DND-41 (cell line): ENCODE data around the gene FAM20C.

Source experiments
- ATAC-seq: fragments of 200-7000 bp; cut with Tn5 transposase; 3 replicates; pipeline ENCODE4 v1.9.1; 2021; ENCODE audit warnings: low read depth; ENCODE audit not compliant: insufficient read depth
- DNase-seq: peaks from one replicate; pipeline ENCODE4 v3.0.0-alpha.2; 2020
- H2AFZ ChIP-seq: 2 replicates; pipeline ENCODE4 v1.6.0; 2012; ENCODE audit warnings: low read depth, low read length
- H3K27ac ChIP-seq: 2 replicates; pipeline ENCODE4 v1.5.1; 2012; ENCODE audit warnings: low read length, inconsistent platforms
- H3K27me3 ChIP-seq: fragments of 200-600 bp; sonication (generic); 2 replicates; pipeline ENCODE4 v1.6.0; 2012; ENCODE audit warnings: low read length, mild to moderate bottlenecking, inconsistent platforms; ENCODE audit not compliant: insufficient read depth, poor library complexity
- H3K36me3 ChIP-seq: 2 replicates; pipeline ENCODE4 v1.5.1; 2012; ENCODE audit warnings: low read length, inconsistent platforms; ENCODE audit not compliant: insufficient read depth
- H3K4me1 ChIP-seq: 2 replicates; pipeline ENCODE4 v1.5.1; 2012; ENCODE audit warnings: mild to moderate bottlenecking, low read length; ENCODE audit not compliant: insufficient read depth
- H3K4me2 ChIP-seq: 2 replicates; pipeline ENCODE4 v1.6.0; 2012; ENCODE audit warnings: mild to moderate bottlenecking, moderate library complexity, low read length, inconsistent platforms; ENCODE audit not compliant: insufficient read depth
- H3K4me3 ChIP-seq, 2 experiments: fragments of 200-600 bp in 1 of 2; shearing (Covaris generic) in 1 of 2; 2 replicates each; pipeline ENCODE4 v1.5.1; 2012 to 2016; ENCODE audit warnings: inconsistent platforms in 2 of 2, low read length in 2 of 2, mild to moderate bottlenecking in 2 of 2, low read depth in 1 of 2, moderate library complexity in 1 of 2
- H3K79me2 ChIP-seq: 2 replicates; pipeline ENCODE4 v1.6.0; 2012; ENCODE audit warnings: low read length, inconsistent platforms; ENCODE audit not compliant: insufficient read depth
- H3K9ac ChIP-seq: 2 replicates; pipeline ENCODE4 v1.6.0; 2012; ENCODE audit warnings: low read depth, mild to moderate bottlenecking, inconsistent platforms, low read length, moderate library complexity
- H3K9me3 ChIP-seq: 2 replicates; pipeline ENCODE4 v1.5.1; 2012; ENCODE audit warnings: low read length, moderate library complexity, mild to moderate bottlenecking, inconsistent platforms; ENCODE audit not compliant: insufficient read depth, severe bottlenecking
- H4K20me1 ChIP-seq: 2 replicates; pipeline ENCODE4 v1.6.0; 2012; ENCODE audit warnings: low read length; ENCODE audit not compliant: insufficient read depth
- CTCF ChIP-seq: IDR thresholded peaks from 2 replicates; pipeline ENCODE4 v1.5.1; 2012; ENCODE audit warnings: borderline replicate concordance, low read length, moderate library complexity, mild to moderate bottlenecking; ENCODE audit not compliant: poor library complexity, severe bottlenecking; ENCODE audit errors: extremely low read depth
- EZH2 ChIP-seq: IDR thresholded peaks from 3 replicates; pipeline ENCODE4 v1.6.1; 2012; ENCODE audit warnings: borderline replicate concordance, low read depth, mild to moderate bottlenecking, moderate library complexity, low read length, inconsistent platforms; ENCODE audit not compliant: severe bottlenecking

FAM20C gene

GRCh38 chr7:191981-192649 is at the start of gene FAM20C:
Gene FAM20C (plus strand): TSS chr7:192571. CDS start chr7:193200, 629 bp downstream.
- Histone ChIP-seq H3K4me1 (no peaks in the 10 kb centered on the region), H3K4me2 (no peak within 1 kb of the TSS), H3K4me3 (no peak within 1 kb of the TSS), H3K27me3 (peaks cover 9% of the 10 kb centered on the region), H3K79me2 (no peaks in the 10 kb centered on the region), H3K9me3 (no peaks in the 10 kb centered on the region), H3K9ac (no peak within 1 kb of the TSS), H4K20me1 (no peaks in the 10 kb centered on the region; the same call in 1 of the 2 replicates), H2AFZ (no peak within 1 kb of the TSS), H3K36me3 (no peaks in the 10 kb centered on the region), H3K27ac (no peak within 1 kb of the TSS)
- ATAC-seq (peak; percentile 49; the same call in 1 of the 3 replicates), DNase-seq (no peak)
- TF ChIP-seq CTCF = no peak
- TF ChIP-seq EZH2 = no peak

GRCh38 chr7:143145-143751 is 49.1 kb upstream of the FAM20C start:
- DNase-seq = no peak
- Histone ChIP-seq H3K9ac (no peak overlapping the region), H4K20me1 (0 out of 2 replicates have a peak, but pooled peaks cover 4% of the 10 kb centered on the region), H3K27ac (no peak overlapping the region), H3K27me3 (peaks cover 13% of the 10 kb centered on the region), H3K79me2 (no peaks in the 10 kb centered on the region), H3K4me1 (no peaks in the 10 kb centered on the region), H3K4me2 (no peak overlapping the region), H2AFZ (no peak overlapping the region), H3K36me3 (no peaks in the 10 kb centered on the region), H3K9me3 (no peaks in the 10 kb centered on the region), H3K4me3 (no peak overlapping the region)
- no peak for ATAC-seq
- no peak for TF ChIP-seq EZH2
- TF ChIP-seq CTCF = no peak

DNA sequence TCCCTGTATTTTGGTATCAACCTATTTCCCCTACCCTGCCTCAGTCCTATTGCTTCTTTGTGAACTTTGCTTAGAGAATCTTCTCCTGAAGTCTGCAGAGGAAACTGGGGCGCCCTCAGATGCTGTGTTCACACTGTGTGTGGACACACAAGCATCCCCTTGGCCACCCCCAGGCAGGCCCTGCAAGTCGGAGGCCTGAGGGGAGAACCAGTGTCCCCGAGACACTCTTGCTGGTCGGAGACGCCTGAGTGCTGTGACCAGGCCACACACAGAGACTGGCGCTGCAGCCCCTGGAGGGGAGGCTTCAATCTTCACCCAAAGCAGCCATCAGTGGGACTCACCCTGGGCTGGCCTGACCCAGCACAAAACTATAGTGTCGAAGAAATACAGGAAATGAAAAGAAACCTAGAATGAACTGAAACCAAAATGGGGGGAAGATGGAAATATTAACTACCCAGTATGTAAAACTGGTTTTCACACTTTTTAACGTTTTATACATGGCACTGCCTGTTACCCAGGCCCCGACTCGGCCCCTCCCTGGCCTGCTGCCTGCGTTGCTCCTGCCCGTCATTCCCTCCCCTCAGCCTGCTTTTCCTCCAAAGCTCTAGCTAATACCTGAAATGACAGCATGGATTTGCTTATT is 48.4 kb upstream of the FAM20C start:
- H3K36me3 ChIP-seq = no peaks in the 10 kb centered on the region
- no peak for DNase-seq
- H3K4me1 ChIP-seq = no peaks in the 10 kb centered on the region
- no peaks in the 10 kb centered on the region for H3K9me3 ChIP-seq
- H4K20me1 ChIP-seq = 0 out of 2 replicates have a peak, but pooled peaks cover 4% of the 10 kb centered on the region
- no peak for ATAC-seq
- no peak overlapping the region for H3K4me2 ChIP-seq
- peaks cover 9% of the 10 kb centered on the region for H3K27me3 ChIP-seq
- no peak overlapping the region for H3K9ac ChIP-seq
- no peak overlapping the region for H3K27ac ChIP-seq
- H2AFZ ChIP-seq = no peak overlapping the region
- no peak for TF ChIP-seq EZH2
- no peak for TF ChIP-seq CTCF
- no peak overlapping the region for H3K4me3 ChIP-seq
- H3K79me2 ChIP-seq = no peaks in the 10 kb centered on the region
